ENCODE data around the gene N4BP2L2.
A peak's percentile ranks its signal among the peaks of the same experiment; 100 is the strongest.

The N4BP2L2 gene

GRCh38 chr13:32491028-32491427 lies 47.6 kb downstream of the N4BP2L2 start:
- Mint-ChIP-seq H3K27ac (peak overlapping the region; percentile 82), H3K9me3 (no peaks in the 10 kb centered on the region), H3K36me3 (ENCODE audit: low read depth) (peaks cover 6% of the 10 kb centered on the region), H3K4me3 (no peak overlapping the region), H3K4me1 (no peaks in the 10 kb centered on the region), H3K27me3 (ENCODE audit: low read depth, poor library complexity) (no peaks in the 10 kb centered on the region)
- DNase-seq, result no peak
- TF ChIP-seq CTCF (IDR thresholded peaks at IDR 0.05), result no peak

GRCh38 chr13:32476892-32477291 lies 61.7 kb downstream of the N4BP2L2 start:
- no peak overlapping the region for H3K27ac Mint-ChIP-seq
- no peaks in the 10 kb centered on the region for H3K27me3 Mint-ChIP-seq (ENCODE audit: low read depth, poor library complexity)
- peaks cover 8% of the 10 kb centered on the region for H3K36me3 Mint-ChIP-seq (ENCODE audit: low read depth)
- no peaks in the 10 kb centered on the region for H3K9me3 Mint-ChIP-seq
- peaks cover 2% of the 10 kb centered on the region for H3K4me1 Mint-ChIP-seq
- TF ChIP-seq CTCF (IDR thresholded peaks at IDR 0.05), result no peak
- no peak for DNase-seq
- H3K4me3 Mint-ChIP-seq, result no peak overlapping the region

GRCh38 chr13:32476021-32476731 lies 62.4 kb downstream of the N4BP2L2 start:
- H3K27ac Mint-ChIP-seq, result no peak overlapping the region
- H3K9me3 Mint-ChIP-seq, result no peaks in the 10 kb centered on the region
- no peak overlapping the region for H3K4me3 Mint-ChIP-seq
- H3K27me3 Mint-ChIP-seq (ENCODE audit: low read depth, poor library complexity), result no peaks in the 10 kb centered on the region
- peaks cover 8% of the 10 kb centered on the region for H3K36me3 Mint-ChIP-seq (ENCODE audit: low read depth)
- DNase-seq, result no peak
- peaks cover 9% of the 10 kb centered on the region for H3K4me1 Mint-ChIP-seq
- TF ChIP-seq CTCF (IDR thresholded peaks at IDR 0.05), result no peak

GRCh38 chr13:32474999-32475792 lies 63.4 kb downstream of the N4BP2L2 start:
- DNase-seq, result no peak
- H3K27me3 Mint-ChIP-seq (ENCODE audit: low read depth, poor library complexity), result no peaks in the 10 kb centered on the region
- H3K4me1 Mint-ChIP-seq, result peaks cover 10% of the 10 kb centered on the region
- no peaks in the 10 kb centered on the region for H3K9me3 Mint-ChIP-seq
- H3K36me3 Mint-ChIP-seq (ENCODE audit: low read depth), result peaks cover 8% of the 10 kb centered on the region
- peak overlapping the region; percentile 5 for H3K27ac Mint-ChIP-seq
- no peak for TF ChIP-seq CTCF (IDR thresholded peaks at IDR 0.05)
- H3K4me3 Mint-ChIP-seq, result no peak overlapping the region

- peaks cover 10% of the 10 kb centered on the region for H3K4me1 Mint-ChIP-seq
- no peak for DNase-seq
- H3K27me3 Mint-ChIP-seq (ENCODE audit: low read depth, poor library complexity), result no peaks in the 10 kb centered on the region
- peak overlapping the region; percentile 40 for H3K27ac Mint-ChIP-seq
- TF ChIP-seq CTCF (IDR thresholded peaks at IDR 0.05), result no peak
- H3K36me3 Mint-ChIP-seq (ENCODE audit: low read depth), result peaks cover 7% of the 10 kb centered on the region
- H3K9me3 Mint-ChIP-seq, result no peaks in the 10 kb centered on the region
- no peak overlapping the region for H3K4me3 Mint-ChIP-seq
These were observed 64.9 kb downstream of the N4BP2L2 start for GRCh38 chr13:32473650-32474049.

Measured in nephron progenitor cell (in vitro differentiated cells).